Hematopoietic multipotent progenitor cell treated with erythropoietin and hydrocortisone succinate and interleukin-3 and kit ligand, for 6 days (in vitro differentiated cells): ENCODE data around the gene RAB1B.

ENCODE experiments used
- DNase-seq: peaks from one replicate; pipeline ENCODE4 v3.0.0-alpha.2; 2015

The RAB1B gene

GRCh38 chr11:66268244-66268951, at the start of gene RAB1B:
RAB1B (plus strand) TSS chr11:66268639; CDS start chr11:66268680, 41 bp downstream.
- DNase-seq: peak; percentile 100

DNA sequence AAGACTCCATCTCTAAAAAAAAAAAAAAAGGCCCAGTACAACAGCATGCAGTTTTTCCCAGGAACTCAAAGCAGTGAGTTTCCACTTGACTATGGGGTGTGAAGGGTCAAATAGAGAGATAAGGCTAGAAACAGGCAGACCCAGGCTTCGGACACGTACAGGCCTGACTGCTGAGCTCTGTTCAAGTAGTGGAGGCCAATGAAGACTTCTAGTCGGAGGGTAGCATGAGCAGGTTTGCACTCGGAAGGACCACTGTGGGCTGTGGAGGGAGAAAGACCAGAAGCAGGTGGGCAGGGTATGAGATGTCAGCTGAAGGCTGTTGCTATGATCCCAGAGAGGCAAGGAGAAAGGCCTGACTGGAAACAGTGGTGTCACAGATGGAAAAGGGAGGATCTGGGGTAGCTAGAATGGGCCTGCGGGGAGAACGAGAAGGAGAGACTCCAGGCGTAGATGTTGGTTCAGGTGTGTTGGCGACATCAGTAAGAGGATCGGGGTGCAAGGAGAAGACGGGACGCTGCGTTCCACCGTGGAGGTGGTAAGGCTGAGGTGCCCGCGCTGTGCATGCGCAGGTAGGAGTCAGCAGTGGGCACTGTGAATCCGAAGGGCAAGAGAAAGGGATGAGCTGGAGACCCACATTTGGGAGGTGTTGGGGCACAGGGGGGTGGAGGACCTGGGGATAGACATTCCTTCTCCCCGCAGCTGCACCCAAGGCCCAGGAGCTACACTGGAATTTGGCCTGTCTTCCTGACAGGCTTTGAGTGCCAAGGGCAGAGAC, 49.4 kb upstream of the RAB1B start:
- no peak for DNase-seq

- no peak for DNase-seq
Observed at GRCh38 chr11:66219846-66220565, 48.4 kb upstream of the RAB1B start.

DNA sequence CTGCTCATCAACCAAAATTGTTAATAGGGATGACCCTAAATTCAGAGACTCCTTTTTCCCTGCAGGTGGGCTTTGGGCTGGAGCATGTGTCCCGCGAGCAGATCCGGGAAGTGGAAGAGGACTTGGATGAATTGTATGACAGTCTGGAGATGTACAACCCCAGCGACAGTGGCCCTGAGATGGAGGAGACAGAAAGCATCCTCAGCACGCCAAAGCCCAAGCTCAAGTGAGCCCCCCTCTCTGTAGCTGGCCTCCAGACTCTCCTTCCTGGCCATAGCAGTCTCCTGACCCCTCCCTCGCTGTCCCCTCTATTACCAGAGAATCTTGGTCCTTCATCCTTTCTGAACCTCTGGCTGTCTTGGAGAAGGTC, 47.9 kb upstream of the RAB1B start:
- DNase-seq: no peak

GRCh38 chr11:66221012-66221411, 47.4 kb upstream of the RAB1B start:
- no peak for DNase-seq

- DNase-seq: peak; percentile 26
Observed at GRCh38 chr11:66221726-66222236, 46.7 kb upstream of the RAB1B start.

GRCh38 chr11:66222358-66223149, 45.9 kb upstream of the RAB1B start:
- peak; percentile 97 for DNase-seq

DNA sequence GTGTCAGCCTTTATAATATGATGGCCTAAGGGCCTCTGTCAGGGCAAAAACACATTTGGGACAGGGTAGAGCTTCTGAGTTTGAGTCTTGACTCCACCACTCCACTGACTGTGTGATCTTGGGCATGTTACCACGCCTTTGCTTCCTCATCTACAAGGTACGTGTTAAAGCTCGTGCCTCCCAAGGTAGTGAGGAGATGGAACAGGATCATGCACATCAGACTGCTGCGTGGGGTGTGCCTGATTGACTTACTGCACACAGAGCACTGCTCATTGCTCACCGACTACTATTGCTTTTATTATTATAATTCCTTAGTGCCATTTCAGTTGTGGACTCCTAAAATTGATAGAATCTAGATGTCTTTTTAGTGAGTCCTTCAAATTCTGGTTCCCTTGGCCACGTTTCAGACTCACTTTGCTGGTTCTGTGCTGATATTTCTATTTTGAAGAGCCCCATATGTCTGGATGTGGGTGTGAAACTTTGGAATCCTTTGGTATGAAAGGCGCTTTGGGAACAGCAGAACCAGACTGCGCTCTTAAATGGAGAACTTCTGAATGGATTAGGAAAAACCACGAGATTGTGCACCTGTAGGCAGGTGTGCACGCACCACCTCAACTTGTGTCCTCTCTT, 44.1 kb upstream of the RAB1B start:
- no peak for DNase-seq

DNA sequence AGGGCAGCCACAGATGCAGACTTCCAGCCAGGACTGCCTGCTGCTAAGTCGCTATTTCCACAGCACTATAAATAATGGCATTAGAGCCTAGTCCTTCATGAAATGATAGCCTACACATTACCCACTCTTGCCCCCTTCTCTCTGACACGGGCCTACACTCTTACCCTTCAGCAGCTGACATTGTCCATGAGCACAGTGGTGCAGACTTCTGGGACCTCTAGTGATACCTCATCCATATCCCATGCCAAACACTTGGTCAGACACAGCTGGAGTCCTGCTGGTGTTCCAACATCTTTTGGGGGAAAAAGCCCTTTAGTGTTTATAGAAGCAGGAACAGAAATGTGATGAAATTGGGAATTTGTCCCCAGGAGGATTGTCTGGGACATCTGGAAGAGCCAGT, 43.4 kb upstream of the RAB1B start:
- no peak for DNase-seq

DNA sequence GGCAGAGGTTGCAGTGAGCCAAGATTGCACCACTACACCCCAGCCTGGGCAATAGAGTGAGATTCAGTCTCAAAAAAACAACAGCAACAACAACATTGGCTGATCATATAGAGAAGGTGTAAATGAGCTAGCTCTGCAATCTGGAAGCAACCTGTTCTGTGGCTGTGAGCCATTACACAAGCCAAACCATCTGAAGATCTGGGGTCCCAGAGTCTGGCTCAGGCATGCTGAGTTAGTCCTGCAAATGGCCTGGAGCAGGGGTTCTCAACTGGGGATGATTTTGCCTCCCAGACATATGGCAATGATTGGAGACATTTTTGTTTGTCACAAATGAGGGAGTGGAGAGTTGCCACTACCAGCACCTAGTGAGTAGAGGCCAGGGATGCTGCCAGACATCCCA, 42.3 kb upstream of the RAB1B start:
- DNase-seq: no peak

DNA sequence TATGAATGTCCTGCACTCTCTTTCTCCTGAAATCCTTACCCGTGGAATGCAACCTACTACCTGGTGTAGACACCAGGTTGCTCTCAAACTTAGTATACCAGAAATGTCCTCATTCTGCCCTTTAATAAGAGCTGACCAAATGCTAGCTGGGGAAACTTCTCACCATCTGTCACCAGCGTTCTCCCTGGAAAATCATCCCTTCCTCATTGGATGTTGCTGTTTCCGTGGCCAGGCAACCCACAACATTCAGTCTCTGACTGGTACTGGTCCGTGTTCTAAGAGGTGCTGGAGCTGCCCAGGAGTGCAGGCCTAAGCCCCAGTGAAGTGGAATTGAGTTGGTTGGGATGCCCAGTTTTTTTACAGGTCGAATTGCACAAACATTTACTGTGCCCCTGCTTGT, 40.7 kb upstream of the RAB1B start:
- no peak for DNase-seq

- DNase-seq: no peak
Observed at GRCh38 chr11:66228521-66228920, 39.9 kb upstream of the RAB1B start.

DNA sequence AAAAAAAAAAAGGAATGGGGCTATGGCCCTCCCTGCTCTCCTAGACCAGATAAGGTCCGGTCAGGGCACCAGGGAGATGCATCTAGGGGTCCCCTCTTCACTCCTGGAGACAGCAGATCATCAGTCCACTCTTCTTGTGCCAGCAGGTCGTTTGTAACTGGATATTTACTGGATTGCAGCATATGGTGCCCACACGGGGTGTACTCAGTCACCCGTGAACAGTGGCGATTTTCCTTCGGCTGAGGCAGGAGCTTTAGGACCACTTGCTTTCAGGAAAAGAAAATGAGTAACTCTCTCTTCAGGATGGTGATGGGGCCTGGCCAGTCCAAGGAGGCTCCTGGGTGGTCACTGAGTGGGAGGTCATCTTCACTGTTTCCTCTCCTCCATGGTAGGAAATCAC, 38.3 kb upstream of the RAB1B start:
- DNase-seq: no peak

GRCh38 chr11:66230978-66231377, 37.5 kb upstream of the RAB1B start:
- no peak for DNase-seq

GRCh38 chr11:66231561-66231960, 36.9 kb upstream of the RAB1B start:
- DNase-seq: no peak

DNA sequence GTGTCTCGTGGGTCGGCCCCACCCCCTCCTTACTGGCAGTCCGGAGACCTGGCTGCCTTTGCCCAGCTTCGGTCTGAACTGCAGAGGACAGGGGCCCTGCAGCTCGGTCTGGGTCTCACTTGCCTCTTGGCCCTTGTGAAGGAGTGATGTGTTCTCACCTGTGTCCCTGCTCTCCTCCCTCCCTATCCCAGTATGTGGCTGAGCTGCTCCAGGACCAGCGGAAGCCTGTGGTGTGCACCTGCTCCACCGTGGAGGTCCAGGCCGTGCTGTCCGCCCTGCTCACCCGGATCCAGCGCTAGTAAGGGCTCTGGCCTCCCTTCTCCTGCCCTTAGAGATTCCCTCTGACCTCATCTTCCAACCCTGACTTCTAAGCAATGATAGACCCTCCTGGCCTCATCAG, 35.7 kb upstream of the RAB1B start:
- DNase-seq: no peak

DNA sequence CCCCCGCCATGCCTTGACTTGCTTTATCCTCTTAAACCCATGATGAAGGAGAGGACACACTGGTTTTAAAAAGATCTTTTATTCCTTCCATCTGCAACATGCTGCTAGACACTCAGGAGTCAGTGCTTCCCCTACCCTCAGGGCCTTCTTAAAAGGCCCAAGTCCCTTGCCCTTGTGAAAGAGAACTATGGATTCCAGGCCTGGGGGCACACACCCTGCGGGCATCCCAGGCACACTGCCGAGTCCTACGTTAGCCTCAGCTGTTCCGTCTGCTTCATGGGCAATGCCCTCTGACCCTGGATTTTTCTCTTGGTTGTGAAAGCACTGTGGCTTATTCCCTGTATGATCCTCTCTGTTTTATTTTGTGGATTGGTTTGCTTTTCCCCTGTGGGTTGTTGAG, 35.1 kb upstream of the RAB1B start:
- DNase-seq: no peak

DNA sequence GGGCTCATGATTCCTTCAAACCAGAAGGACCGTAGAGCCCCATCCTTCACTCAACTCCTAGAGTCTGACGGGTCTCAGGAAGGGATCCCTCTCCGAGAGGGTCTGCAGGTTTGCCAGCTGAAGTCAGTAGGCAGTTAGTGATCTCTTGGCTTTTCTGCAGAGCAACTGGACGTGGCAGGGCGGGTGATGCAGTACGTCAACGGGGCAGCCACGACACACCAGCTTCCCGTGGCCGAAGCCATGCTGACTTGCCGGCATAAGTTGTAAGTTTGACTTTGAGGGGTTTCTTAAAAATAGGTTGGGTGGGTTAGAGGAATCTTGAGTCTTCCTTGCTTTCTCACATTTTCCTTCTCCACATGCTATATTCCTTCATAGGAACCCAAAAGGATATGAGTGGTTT, 33.3 kb upstream of the RAB1B start:
- DNase-seq: no peak

GRCh38 chr11:66237867-66238266, 30.6 kb upstream of the RAB1B start:
- DNase-seq: no peak

DNA sequence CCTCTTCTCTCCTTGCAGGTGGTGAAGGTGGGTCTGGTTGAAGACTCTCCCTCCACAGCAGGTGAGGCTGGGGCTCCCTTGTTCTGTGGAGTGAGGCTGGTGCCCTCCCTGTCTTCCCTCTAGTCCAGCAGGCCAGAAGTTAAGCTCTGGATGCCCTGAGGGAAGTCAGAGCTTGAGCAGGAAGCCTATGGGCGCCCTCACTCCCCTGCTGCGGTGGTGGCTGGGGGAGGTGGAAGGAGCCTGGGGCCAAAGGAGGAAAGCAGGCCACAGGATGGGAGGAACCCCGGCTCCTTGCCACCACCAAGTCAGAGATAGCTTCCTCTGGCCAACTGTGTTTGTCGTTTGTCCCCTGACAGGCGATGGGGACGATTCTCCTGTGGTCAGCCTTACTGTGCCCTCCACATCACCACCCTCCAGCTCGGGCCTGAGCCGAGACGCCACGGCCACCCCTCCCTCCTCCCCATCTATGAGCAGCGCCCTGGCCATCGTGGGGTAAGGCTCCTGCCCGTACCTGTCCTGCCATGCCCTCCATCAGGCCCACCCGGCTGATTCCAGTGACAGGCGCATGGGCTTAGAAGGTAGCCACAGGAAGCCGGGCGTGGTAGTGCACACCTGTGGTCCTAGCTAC, 29.5 kb upstream of the RAB1B start:
- no peak for DNase-seq

DNA sequence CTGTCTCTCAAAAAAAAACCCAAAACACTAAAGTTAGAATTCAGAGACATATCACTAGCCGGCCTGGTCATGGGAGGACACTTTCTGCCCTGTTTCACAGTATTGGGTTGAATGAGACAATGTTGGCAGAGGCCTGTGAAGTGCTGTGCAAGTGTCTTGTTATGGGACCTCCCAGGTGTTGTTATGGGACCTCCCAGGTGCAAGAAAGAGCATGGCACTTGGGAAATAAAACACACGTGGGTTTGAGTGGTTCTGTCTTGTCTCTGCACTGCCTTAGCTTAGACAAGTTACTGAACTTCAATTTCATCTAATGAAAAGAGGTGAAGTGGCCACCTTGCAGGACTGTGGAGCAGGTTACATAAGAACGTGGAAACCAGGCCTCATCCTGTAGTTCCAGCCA, 28.9 kb upstream of the RAB1B start:
- DNase-seq: no peak
